Ascending aorta (tissue), 2 donors: Measurements from ENCODE around the gene PPP1R7. TPM values are rescaled to one million over a fixed set of nuclear protein-coding genes. Genes with fewer than 3 reads are reported as not detected.

Experiments used
- DNase-seq, 2 donors: peaks; one replicate each; pipeline ENCODE4 v3.0.0-alpha.2; 2019; ENCODE audit warnings: low spot score in 2 of 2
- H3K27ac ChIP-seq, 2 donors: fragments of 200-600 bp; sonication (generic); one replicate each; pipeline ENCODE4 v1.5.1; 2016 to 2017; ENCODE audit warnings: mild to moderate bottlenecking in 1 of 2
- H3K27me3 ChIP-seq: fragments of 200-600 bp; sonication (generic); one replicate; pipeline ENCODE4 v1.5.1; 2017
- H3K36me3 ChIP-seq, 2 donors: fragments of 200-600 bp; sonication (generic); one replicate each; pipeline ENCODE4 v1.5.1; 2016
- H3K4me1 ChIP-seq, 2 donors: fragments of 200-600 bp; sonication (generic); one replicate each; pipeline ENCODE4 v1.5.1; 2016 to 2017; ENCODE audit warnings: mild to moderate bottlenecking in 1 of 2
- H3K4me3 ChIP-seq, 2 donors: fragments of 200-600 bp; sonication (generic); one replicate each; pipeline ENCODE4 v1.5.1; 2016 to 2017; ENCODE audit warnings: mild to moderate bottlenecking in 1 of 2
- H3K9me3 ChIP-seq, 2 donors: fragments of 200-600 bp; sonication (generic); one replicate each; pipeline ENCODE4 v1.5.1; 2016
- intact Hi-C: fragments of 100-400 bp; cut with DNase I; formaldehyde crosslinking; loops from one replicate; pipeline ENCODE4 v1.15.1; 2023
- total RNA-seq: library from RNA; depleted of rRNA; stranded (reverse); fragments of >200 nt; gene quantifications from one replicate; pipeline ENCODE4 v1.1.0, GENCODE V29; 2016
- TF ChIP-seq, protein P1 (sequence below), 3 experiments: fragments of 200-600 bp in 2 of 3; fragments of 450-650 bp in 1 of 3; sonication (generic) in 2 of 3; IDR thresholded peaks; one replicate each; pipeline ENCODE4 v1.5.1; 2016 to 2019; ENCODE audit warnings: antibody characterized with exemption in 3 of 3, mild to moderate bottlenecking in 1 of 3, moderate library complexity in 1 of 3

The PPP1R7 gene
- total RNA-seq, 1 donor from 2014 or later: 4.2 TPM

DNA sequence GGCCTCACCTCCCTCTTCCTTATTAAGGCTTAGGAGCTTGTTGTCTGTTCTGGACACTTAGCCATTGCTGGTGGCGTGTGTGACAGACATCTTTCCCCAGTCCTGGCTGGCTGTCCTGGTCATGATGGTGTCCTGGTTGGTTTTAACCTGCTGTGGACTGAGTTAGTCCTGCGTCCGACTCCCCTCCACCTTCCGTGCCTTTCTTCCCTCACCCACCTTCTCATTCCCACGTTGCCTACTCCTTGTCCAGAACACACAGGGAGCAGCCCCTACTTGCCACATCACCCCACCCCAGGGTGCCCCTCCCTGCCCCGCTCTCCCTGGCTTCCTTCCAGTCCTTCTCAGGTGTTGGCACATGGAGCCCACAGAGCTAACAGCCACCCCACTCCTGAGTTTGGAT lies 47.7 kb downstream of the PPP1R7 start:
- intact Hi-C loops: no loop called here
- no peak for DNase-seq
- Histone ChIP-seq H3K4me1 (no peaks in the 10 kb centered on the region), H3K27me3 (no peaks in the 10 kb centered on the region), H3K9me3 (no peaks in the 10 kb centered on the region), H3K36me3 (no peaks in the 10 kb centered on the region), H3K4me3 (no peak overlapping the region), H3K27ac (no peak overlapping the region)
- TF ChIP-seq, protein P1, sequence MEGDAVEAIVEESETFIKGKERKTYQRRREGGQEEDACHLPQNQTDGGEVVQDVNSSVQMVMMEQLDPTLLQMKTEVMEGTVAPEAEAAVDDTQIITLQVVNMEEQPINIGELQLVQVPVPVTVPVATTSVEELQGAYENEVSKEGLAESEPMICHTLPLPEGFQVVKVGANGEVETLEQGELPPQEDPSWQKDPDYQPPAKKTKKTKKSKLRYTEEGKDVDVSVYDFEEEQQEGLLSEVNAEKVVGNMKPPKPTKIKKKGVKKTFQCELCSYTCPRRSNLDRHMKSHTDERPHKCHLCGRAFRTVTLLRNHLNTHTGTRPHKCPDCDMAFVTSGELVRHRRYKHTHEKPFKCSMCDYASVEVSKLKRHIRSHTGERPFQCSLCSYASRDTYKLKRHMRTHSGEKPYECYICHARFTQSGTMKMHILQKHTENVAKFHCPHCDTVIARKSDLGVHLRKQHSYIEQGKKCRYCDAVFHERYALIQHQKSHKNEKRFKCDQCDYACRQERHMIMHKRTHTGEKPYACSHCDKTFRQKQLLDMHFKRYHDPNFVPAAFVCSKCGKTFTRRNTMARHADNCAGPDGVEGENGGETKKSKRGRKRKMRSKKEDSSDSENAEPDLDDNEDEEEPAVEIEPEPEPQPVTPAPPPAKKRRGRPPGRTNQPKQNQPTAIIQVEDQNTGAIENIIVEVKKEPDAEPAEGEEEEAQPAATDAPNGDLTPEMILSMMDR (IDR thresholded peaks at IDR 0.05): no peak

DNA sequence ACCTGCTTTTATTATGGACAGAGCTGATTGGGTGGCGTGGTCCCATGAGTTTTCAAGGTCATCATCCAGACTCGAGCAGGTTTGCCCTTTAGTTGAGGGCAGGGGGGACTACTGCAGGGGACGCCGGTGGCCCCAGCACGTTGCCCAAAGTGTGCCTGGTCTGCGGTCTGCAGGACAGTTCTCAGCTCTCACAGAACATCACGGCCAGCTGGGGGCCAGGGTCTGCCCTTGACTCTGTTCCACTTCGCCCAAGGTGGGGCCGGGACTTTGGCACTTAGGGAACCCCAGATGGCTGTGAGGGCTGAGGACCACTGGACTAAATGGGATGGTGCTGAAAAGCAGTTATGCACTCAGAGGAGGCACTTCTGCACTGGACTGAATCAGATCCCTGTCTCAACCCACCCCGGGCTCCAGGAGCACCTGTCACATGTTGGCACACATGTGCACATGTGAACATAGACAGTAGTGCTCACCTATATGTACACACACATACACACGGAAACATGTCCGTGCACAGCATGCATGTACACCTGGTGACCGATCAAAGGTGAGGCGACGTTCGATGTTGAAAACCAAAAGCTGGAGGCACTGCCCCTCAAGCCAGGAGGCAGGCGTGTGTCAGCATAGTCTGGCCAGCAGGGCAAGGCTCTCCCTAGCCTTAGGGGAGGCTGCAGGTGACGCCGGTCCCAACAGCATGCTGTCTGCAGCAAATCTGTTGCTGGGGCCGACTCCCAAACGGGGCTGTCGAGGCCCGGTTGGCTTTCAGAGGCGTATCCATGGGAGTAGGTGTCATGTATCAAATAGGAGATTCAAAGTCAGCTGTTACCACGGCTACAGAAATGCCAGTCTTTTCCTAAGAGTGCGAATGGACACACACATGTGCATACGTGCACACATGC lies 48.4 kb downstream of the PPP1R7 start:
- Histone ChIP-seq H3K36me3 (no peaks in the 10 kb centered on the region), H3K27me3 (no peaks in the 10 kb centered on the region), H3K27ac (no peak overlapping the region), H3K4me1 (no peaks in the 10 kb centered on the region), H3K4me3 (no peak overlapping the region), H3K9me3 (no peaks in the 10 kb centered on the region)
- intact Hi-C loops: no loop called here
- no peak for DNase-seq
- TF ChIP-seq, protein P1 (IDR thresholded peaks at IDR 0.05): no peak

DNA sequence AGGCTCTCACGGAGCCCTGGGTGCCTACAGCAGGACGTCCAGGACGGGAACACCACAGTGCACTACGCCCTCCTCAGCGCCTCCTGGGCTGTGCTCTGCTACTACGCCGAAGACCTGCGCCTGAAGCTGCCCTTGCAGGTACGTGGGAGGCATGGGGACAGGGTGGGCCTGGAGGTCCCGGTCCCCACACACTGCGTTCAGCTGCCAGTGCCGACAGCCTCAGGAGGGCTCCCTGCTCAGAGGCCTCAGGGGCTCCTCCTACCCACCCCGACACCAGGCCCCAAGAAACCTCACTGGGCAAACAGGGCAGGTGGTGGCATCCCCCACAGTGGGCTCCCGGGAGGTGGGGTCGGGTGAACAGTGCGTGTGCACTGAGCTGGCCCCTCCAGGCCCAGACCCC lies 49.0 kb downstream of the PPP1R7 start:
- TF ChIP-seq, protein P1 (IDR thresholded peaks at IDR 0.05): no peak
- Histone ChIP-seq H3K36me3 (no peaks in the 10 kb centered on the region), H3K4me3 (no peak overlapping the region), H3K9me3 (no peaks in the 10 kb centered on the region), H3K27ac (no peak overlapping the region), H3K27me3 (no peaks in the 10 kb centered on the region), H3K4me1 (no peaks in the 10 kb centered on the region)
- intact Hi-C loops: no loop called here
- DNase-seq: no peak

DNA sequence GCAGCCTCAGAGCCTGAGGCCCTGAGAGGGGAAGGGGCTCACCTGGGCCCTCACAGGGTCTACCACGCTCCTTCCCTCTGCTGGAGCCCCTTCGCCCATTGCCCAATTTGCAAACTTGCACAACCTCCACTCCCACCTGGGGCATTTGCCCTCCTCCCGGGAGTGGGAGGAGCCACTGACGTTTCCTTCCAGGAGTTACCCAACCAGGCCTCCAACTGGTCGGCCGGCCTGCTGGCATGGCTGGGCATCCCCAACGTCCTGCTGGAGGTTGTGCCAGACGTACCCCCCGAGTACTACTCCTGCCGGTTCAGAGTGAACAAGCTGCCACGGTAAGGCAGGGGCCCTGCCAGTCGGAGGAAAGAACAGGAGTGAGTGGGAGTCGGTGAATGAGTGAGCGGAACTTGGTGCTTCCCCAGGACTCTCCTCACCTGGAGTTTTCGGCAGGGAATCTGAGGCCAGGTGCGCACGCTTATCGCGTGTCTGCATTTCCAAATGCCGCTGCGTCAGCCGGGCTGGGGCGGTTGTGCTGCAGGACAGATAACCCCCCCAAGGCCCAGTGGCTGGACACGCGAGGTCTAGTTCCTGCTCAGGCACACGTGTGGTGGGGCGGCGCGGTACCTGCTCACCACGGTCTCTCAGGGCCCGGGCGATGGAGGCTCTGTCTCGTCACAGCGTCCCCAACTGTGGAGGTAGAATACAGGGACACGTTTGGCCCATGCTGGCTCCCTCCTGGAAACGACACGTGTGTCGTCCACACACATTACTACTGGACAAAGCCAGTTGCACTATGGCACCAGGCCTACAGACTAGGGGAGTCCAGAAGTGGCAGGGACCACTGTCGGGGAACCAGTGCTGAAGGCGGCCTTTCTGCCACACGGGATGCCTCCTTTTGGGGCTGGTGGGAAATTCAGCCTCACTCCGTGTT lies 49.9 kb downstream of the PPP1R7 start:
- Histone ChIP-seq H3K4me1 (no peaks in the 10 kb centered on the region), H3K27me3 (no peaks in the 10 kb centered on the region), H3K4me3 (no peak overlapping the region), H3K9me3 (no peaks in the 10 kb centered on the region), H3K36me3 (no peaks in the 10 kb centered on the region), H3K27ac (no peak overlapping the region)
- intact Hi-C loops: no loop called here
- no peak for DNase-seq
- TF ChIP-seq, protein P1 (IDR thresholded peaks at IDR 0.05): no peak

DNA sequence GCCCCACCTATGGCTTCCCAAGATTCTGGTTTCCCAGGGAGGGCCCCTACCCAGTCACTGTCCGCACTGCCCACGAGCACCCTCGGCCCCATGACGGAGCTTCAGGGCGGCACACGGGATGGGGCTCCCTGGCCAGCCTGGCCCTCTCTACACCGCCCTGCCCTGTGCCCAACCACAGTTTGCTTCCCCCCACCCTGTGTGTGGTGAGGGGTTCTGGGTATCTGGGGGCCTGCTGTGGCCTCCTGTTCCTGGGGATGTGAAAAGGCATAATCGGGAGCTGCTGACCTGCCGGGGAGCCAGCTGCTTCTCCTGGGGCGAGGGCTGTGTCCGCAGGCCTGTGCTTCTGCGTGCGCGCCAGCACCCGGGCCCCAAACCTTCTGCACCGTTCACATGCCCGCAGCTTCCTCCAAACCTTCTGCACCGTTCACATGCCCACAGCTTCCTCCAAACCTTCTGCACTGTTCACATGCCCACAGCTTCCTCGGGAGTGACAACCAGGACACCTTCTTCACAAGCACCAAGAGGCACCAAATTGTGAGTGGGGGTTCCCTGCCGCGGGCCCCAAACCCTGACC lies 50.6 kb downstream of the PPP1R7 start:
- Histone ChIP-seq H3K36me3 (no peaks in the 10 kb centered on the region), H3K27ac (no peak overlapping the region), H3K4me3 (no peak overlapping the region), H3K4me1 (no peaks in the 10 kb centered on the region), H3K27me3 (no peaks in the 10 kb centered on the region), H3K9me3 (no peaks in the 10 kb centered on the region)
- intact Hi-C loops: no loop called here
- no peak for DNase-seq
- TF ChIP-seq, protein P1 (IDR thresholded peaks at IDR 0.05): no peak
